ENCODE data around the gene C5orf24. TPM values are rescaled to one million over a fixed set of nuclear protein-coding genes. Genes with fewer than 3 reads are reported as not detected.
A peak's percentile ranks its signal among the peaks of the same experiment; 100 is the strongest.

The C5orf24 gene
- total and polyA plus RNA-seq, 5 donors, result 16.4 to 34.1 (median 30.4) TPM

DNA sequence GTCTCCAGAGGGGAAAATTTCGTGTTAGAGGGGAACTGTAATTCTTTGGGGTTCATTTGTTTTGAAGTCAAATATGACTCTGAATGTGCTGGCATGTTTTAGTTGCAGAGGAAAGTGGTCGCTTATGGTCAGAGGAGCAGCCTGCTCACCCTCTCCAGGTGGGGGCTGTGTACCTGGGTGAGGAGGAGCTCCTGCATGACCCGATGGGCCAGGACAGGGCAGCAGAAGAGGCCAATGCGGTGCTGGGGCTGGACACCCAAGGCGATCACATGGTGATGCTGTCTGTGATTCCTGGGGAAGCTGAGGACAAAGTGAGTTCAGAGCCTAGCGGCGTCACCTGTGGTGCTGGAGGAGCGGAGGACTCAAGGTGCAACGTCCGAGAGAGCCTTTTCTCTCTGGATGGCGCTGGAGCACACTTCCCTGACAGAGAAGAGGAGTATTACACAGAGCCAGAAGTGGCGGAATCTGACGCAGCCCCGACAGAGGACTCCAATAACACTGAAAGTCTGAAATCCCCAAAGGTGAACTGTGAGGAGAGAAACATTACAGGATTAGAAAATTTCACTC, 41.9 kb downstream of the C5orf24 start:
- Histone ChIP-seq H3K4me3 (ENCODE audit: low read length) (no peak overlapping the region), H3K27ac (ENCODE audit: low read length) (no peak overlapping the region), H3K9me3 (ENCODE audit: control insufficient read depth, low read length) (no peaks in the 10 kb centered on the region), H3K4me1 (ENCODE audit: control insufficient read depth, insufficient read depth, low read length) (peaks cover 3% of the 10 kb centered on the region), H3K27me3 (ENCODE audit: control insufficient read depth, insufficient read depth) (no peaks in the 10 kb centered on the region)
- DNase-seq (no peak), ATAC-seq (peak; percentile 13 to 19)
- intact Hi-C loops (cut with DNase I), result no loop called here
- 88% methylated on average over 14 of the region's 14 CpGs for WGBS

DNA sequence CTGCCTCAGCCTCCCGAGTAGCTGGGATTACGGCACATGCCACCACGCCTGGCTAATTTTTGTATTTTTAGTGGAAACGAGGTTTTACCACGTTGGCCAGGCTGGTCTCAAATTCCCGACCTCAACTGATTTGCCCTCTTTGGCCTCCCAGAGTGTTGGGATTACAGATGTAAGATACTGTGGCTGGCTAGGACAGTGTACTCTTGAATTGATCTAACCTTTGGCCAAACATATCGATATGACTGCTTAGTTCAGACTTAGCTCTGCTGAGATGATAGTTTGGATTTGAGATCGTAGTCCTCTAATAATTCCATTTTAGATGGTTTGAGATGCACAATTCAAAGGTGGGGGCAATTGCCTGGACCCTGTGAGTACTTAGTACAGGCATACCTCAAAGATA, 43.6 kb downstream of the C5orf24 start:
- DNase-seq (no peak), ATAC-seq (no peak)
- Histone ChIP-seq H3K4me3 (ENCODE audit: low read length) (no peak overlapping the region), H3K4me1 (ENCODE audit: control insufficient read depth, insufficient read depth, low read length) (peaks cover 3% of the 10 kb centered on the region), H3K27me3 (ENCODE audit: control insufficient read depth, insufficient read depth) (no peaks in the 10 kb centered on the region), H3K9me3 (ENCODE audit: control insufficient read depth, low read length) (no peaks in the 10 kb centered on the region), H3K27ac (ENCODE audit: low read length) (no peak overlapping the region)
- intact Hi-C loops (cut with DNase I), result no loop called here
- WGBS, result 96% methylated on average over 8 of the region's 8 CpGs

DNA sequence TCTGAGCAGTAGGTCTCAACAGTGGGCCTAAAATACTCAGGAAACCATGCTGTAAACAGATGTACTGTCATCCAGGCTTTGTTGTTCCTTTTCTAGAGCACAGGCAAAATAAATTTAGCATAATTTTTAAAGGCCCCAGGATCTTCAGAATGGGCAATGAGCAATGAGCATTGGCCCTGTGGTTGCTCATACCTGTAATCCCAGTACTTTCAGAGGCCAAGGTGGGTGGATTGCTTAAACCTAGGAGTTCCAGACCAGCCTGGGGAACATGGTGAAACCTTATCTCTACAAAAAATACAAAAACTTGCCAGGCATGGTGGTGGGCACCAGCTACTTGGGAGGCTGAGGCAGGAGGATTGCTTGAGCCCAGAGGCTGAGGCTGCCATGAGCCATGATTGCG, 45.7 kb downstream of the C5orf24 start:
- WGBS, result 98% methylated on average over 1 of the region's 1 CpG
- intact Hi-C loops (cut with DNase I), result no loop called here

DNA sequence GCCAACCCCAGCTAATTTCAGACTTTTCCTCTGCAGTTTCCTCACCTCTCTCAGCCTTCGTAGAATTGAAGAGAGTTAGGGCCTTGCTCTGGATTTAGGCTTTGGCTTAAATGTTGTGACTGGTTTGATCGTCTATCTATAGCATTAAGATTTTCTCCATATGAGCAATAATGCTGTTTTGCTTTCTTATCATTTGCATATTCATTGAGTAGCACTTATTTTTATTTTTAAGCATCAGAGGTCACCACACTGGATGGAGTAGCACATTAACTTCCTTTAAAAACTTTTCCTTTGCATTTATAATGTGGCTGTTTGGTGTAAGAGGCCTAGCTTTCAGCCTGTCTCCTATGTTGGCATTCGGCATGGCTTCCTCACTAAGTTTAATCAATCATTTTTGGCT, 46.5 kb downstream of the C5orf24 start:
- ATAC-seq (no peak), DNase-seq (no peak)
- Histone ChIP-seq H3K4me1 (ENCODE audit: control insufficient read depth, insufficient read depth, low read length) (no peaks in the 10 kb centered on the region), H3K27ac (ENCODE audit: low read length) (no peak overlapping the region), H3K9me3 (ENCODE audit: control insufficient read depth, low read length) (no peaks in the 10 kb centered on the region), H3K27me3 (ENCODE audit: control insufficient read depth, insufficient read depth) (no peaks in the 10 kb centered on the region), H3K4me3 (ENCODE audit: low read length) (no peak overlapping the region)
- 91% methylated on average over 3 of the region's 3 CpGs for WGBS
- intact Hi-C loops (cut with DNase I), result no loop called here

More for the DNA sequence above, 45.7 kb downstream of the C5orf24 start:
- ATAC-seq, result no peak
- Histone ChIP-seq H3K27ac (ENCODE audit: low read length) (no peak overlapping the region), H3K27me3 (ENCODE audit: control insufficient read depth, insufficient read depth) (no peaks in the 10 kb centered on the region), H3K4me3 (ENCODE audit: low read length) (no peak overlapping the region), H3K4me1 (ENCODE audit: control insufficient read depth, insufficient read depth, low read length) (peaks cover 2% of the 10 kb centered on the region), H3K9me3 (ENCODE audit: control insufficient read depth, low read length) (no peaks in the 10 kb centered on the region)
- no peak for DNase-seq

DNA sequence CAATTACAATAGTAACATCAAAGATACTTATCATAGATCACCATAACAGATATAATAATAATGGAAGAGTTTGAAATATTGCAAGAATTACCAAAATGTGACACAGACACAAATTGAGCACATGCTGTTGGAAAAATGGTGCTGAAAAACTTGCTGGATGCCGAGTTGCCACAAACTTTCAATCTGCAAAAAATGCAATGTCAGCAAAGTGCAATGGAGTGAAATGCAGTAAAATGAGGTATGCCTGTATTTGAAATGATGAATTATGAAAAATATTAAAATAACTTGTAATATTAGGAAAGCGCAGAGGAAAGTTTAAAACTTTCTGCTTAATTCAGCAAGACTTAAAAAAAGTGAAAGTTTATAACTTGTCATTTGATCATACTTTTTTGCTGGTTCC, 47.2 kb downstream of the C5orf24 start:
- no peak for ATAC-seq
- intact Hi-C loops (cut with DNase I), result no loop called here

DNA sequence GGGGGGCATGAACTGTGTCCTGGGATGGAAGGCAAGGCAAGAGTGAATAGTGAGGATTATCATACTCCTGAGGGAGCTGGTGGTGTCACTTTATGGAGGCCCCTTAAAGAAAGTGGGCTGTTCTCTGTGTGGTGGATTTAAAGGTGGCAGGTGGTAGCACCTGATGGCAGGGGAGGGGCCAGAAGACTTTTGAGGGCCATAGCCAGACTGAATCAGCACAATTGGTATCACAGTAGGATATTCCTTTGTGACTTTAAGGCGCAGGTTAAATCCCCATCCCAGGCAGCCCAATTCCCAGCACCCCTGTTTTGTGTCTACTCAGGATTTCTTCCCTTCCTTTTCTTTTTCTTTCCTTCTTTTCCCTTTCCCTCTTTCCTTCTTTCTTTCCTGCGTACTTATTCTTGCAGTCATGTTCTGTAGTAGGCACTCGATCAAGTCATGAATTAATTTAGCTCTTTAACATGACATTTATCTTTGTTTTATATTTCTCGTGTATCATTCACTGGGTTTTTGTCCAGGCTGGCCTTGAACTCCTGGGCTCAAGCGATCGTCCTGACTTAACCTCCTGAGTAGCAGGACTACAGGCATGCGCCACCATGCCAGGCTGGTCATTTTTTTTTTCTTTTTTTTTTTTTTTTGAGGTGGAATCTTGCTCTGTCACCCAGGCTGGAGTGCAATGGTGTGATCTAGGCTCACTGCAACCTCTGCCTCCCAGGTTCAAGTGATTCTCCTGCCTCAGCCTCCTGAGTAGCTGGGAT, 48.2 kb downstream of the C5orf24 start:
- Histone ChIP-seq H3K9me3 (ENCODE audit: control insufficient read depth, low read length) (no peaks in the 10 kb centered on the region), H3K27me3 (ENCODE audit: control insufficient read depth, insufficient read depth) (no peaks in the 10 kb centered on the region), H3K4me3 (ENCODE audit: low read length) (no peak overlapping the region), H3K27ac (ENCODE audit: low read length) (no peak overlapping the region), H3K4me1 (ENCODE audit: control insufficient read depth, insufficient read depth, low read length) (no peaks in the 10 kb centered on the region)
- no peak for ATAC-seq
- no peak for DNase-seq
- intact Hi-C loops (cut with DNase I), result no loop called here
- 94% methylated on average over 7 of the region's 7 CpGs for WGBS

More for the DNA sequence above, 47.2 kb downstream of the C5orf24 start:
- Histone ChIP-seq H3K4me3 (ENCODE audit: low read length) (no peak overlapping the region), H3K9me3 (ENCODE audit: control insufficient read depth, low read length) (no peaks in the 10 kb centered on the region), H3K4me1 (ENCODE audit: control insufficient read depth, insufficient read depth, low read length) (no peaks in the 10 kb centered on the region), H3K27ac (ENCODE audit: low read length) (no peak overlapping the region), H3K27me3 (ENCODE audit: control insufficient read depth, insufficient read depth) (no peaks in the 10 kb centered on the region)
- no peak for DNase-seq
- WGBS, result 89% methylated on average over 2 of the region's 2 CpGs

DNA sequence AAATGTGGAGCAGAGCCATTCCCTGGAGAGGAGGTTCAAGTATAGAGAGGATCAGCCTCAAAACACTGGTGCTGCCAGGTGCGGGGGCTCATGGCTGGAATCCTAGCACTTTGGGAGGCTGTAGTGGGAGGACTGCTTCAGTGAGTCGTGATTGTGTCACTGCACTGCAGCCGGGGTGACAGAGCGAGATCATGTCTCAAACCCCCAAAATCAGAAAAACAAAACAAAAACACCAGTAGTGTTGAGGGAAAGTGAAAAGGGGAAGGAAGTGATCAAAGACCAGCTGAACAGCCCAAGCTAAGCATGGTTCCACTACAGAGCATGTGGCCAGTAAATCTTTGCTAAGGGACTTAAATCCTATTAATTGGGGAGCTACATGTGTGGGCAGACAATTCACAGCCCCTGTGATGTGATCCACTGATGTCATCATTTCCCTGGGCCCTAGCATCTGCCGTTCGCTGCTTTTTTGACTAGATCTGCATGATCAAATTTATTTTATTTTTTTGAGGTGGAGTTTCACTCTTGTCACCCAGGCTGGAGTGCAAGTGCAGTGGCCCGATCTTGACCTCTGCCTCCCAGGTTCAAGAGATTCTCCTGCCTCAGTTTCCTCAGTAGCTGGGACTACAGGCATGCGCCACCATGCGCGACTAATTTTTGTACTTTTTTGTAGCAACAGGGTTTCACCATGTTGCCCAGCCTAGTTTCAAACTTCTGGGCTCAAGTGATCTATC, 56.5 kb downstream of the C5orf24 start:
- Histone ChIP-seq H3K27ac (ENCODE audit: low read length) (no peak overlapping the region), H3K9me3 (ENCODE audit: control insufficient read depth, low read length) (no peaks in the 10 kb centered on the region)

DNA sequence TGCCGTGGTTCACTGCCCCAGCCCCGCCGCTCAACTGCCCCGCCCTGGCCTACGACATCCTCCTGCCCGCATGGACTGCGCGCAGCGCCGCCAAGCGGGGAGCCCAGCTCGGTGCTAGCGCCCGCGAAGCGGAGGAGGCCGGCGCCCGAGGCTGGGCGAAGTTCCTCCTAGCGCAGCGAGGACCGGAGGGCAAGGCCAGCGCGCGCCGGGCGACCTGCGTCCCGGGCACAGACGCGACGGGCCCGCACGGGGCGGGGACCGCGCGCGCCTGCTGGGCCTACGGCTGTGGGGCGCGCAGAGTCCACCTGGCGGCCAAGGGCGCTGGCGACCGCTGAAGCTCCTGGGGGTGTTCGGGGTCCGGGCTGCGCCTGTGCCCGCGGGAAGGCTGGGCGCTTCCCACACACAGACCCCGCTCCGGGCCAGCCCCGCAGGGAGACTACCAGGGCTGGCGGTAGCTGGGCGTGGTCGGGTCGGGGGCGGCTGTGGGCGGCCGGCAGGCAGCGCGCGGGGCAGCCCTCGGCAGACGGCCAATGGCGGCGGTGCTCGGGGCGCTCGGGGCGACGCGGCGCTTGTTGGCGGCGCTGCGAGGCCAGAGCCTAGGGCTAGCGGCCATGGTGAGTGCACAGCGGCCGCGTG, 59.0 kb downstream of the C5orf24 start, which contains the start of gene PCBD2:
Gene PCBD2, plus strand, starts transcription at position 522 of the 636 bp plus-strand sequence. Its CDS starts 9 bp downstream, at position 531.
- peak; percentile 94 to 96 for ATAC-seq
- Histone ChIP-seq H3K27me3 (ENCODE audit: control insufficient read depth, insufficient read depth) (no peaks in the 10 kb centered on the region), H3K4me1 (ENCODE audit: control insufficient read depth, insufficient read depth, low read length) (no peaks in the 10 kb centered on the region), H3K27ac (ENCODE audit: low read length) (peak within 1 kb of the TSS; percentile 93), H3K9me3 (ENCODE audit: control insufficient read depth, low read length) (no peaks in the 10 kb centered on the region), H3K4me3 (ENCODE audit: low read length) (peak within 1 kb of the TSS; percentile 71)
- intact Hi-C loops (cut with DNase I), result loop anchor here in 2 of 4 donors (5.0 to 10.0 kb wide), 3 partner anchors 60 to 167 kb away; partner anchors contain the start of genes C5orf24 (in 1 of the 2), CAMLG (in 1 of the 2) and DDX46 (in 1 of the 2)
- WGBS, result under 1% methylated on average over 84 of the region's 84 CpGs
- peak; percentile 93 to 97 (median 97) for DNase-seq

More for the DNA sequence above, 56.5 kb downstream of the C5orf24 start:
- Histone ChIP-seq H3K27me3 (ENCODE audit: control insufficient read depth, insufficient read depth) (no peaks in the 10 kb centered on the region), H3K4me1 (ENCODE audit: control insufficient read depth, insufficient read depth, low read length) (no peaks in the 10 kb centered on the region), H3K4me3 (ENCODE audit: low read length) (no peak overlapping the region)
- DNase-seq (no peak), ATAC-seq (no peak)
- WGBS, result 80% methylated on average over 10 of the region's 10 CpGs
- intact Hi-C loops (cut with DNase I), result loop anchor here in 1 of 4 donors (10.0 kb wide), 2 partner anchors 57 to 147 kb away; partner anchors contain the start of genes C5orf24 and DDX46

DNA sequence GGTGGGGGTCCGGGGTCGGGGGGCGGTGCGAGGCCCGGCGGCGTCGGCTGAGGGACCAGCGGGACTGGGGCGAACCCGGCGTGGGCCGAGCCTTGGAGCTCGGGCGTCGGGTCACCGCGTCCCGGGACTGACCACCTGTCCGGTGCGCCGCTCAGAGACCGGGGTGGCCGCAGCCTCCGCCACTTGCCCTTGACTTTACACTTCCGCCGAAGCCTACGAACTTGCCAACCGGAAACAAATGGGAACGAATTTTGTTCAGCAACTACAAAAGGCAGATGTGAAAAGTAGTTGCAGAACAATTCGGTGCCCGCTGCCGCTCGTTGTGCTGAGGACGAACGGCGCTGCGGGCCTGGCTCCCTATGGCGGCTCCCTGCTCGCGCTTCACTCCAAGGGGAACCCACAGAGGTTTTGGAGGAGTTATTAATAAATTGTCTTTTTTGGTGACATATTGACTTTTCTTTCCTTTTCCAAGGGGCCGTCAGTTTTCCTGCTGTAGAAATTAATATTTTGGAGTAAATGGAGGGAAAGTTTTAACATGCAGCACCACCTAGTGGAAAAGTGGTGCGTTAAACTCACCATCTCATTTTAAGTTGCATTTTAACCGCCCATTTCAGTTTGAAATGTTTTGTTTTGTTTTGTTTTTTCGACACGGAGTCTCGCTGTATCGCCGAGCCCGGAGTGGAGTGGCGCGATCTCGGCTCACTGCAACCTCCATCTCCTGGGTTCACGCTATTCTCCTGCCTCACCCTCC, 59.7 kb downstream of the C5orf24 start:
- H3K4me1 ChIP-seq (ENCODE audit: control insufficient read depth, insufficient read depth, low read length), result no peaks in the 10 kb centered on the region
- H3K27ac ChIP-seq (ENCODE audit: low read length), result peak overlapping the region; percentile 93
- H3K9me3 ChIP-seq (ENCODE audit: control insufficient read depth, low read length), result no peaks in the 10 kb centered on the region
- H3K4me3 ChIP-seq (ENCODE audit: low read length), result peak overlapping the region; percentile 71
- ATAC-seq (peak; percentile 64 to 70), DNase-seq (peak in 1 of 3 donors; percentile 79)
- under 1% methylated on average over 54 of the region's 54 CpGs for WGBS
- H3K27me3 ChIP-seq (ENCODE audit: control insufficient read depth, insufficient read depth), result no peaks in the 10 kb centered on the region
- intact Hi-C loops (cut with DNase I), result loop anchor here in 2 of 4 donors (5.0 to 10.0 kb wide), 3 partner anchors 61 to 168 kb away; partner anchors contain the start of genes C5orf24 (in 1 of the 2), CAMLG (in 1 of the 2) and DDX46 (in 1 of the 2)

DNA sequence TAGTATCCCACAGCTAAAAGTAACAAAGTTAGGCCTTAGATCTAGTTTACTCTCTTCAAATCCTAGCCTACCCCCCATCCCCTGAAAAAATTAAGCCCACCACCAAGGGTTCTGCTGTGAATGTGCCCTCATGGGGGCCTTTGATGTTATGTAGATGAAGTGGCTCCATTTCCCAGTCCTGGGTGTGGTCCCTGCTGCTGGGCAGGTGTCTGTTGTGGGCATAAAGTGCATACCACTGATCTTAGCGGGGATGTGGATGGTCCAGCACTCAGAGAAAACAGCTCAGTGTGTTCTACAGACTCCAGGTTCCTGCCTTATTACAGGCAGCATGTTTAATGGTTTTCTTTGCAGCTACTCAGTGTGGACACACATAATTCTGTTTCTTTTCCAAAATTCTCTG, 61.0 kb downstream of the C5orf24 start:
- intact Hi-C loops (cut with DNase I), result loop anchor here in 2 of 4 donors (5.0 to 10.0 kb wide), 3 partner anchors 62 to 170 kb away; partner anchors contain the start of genes C5orf24 (in 1 of the 2), CAMLG (in 1 of the 2) and DDX46 (in 1 of the 2)
- Histone ChIP-seq H3K4me3 (ENCODE audit: low read length) (no peak overlapping the region), H3K27ac (ENCODE audit: low read length) (no peak overlapping the region), H3K9me3 (ENCODE audit: control insufficient read depth, low read length) (no peaks in the 10 kb centered on the region), H3K4me1 (ENCODE audit: control insufficient read depth, insufficient read depth, low read length) (no peaks in the 10 kb centered on the region), H3K27me3 (ENCODE audit: control insufficient read depth, insufficient read depth) (no peaks in the 10 kb centered on the region)
- WGBS, result 98% methylated on average over 1 of the region's 1 CpG
- ATAC-seq, result no peak
- DNase-seq, result no peak

Data from right cardiac atrium (tissue), 5 donors.